ENCODE measurements around the gene SIRT5.

The SIRT5 gene

DNA sequence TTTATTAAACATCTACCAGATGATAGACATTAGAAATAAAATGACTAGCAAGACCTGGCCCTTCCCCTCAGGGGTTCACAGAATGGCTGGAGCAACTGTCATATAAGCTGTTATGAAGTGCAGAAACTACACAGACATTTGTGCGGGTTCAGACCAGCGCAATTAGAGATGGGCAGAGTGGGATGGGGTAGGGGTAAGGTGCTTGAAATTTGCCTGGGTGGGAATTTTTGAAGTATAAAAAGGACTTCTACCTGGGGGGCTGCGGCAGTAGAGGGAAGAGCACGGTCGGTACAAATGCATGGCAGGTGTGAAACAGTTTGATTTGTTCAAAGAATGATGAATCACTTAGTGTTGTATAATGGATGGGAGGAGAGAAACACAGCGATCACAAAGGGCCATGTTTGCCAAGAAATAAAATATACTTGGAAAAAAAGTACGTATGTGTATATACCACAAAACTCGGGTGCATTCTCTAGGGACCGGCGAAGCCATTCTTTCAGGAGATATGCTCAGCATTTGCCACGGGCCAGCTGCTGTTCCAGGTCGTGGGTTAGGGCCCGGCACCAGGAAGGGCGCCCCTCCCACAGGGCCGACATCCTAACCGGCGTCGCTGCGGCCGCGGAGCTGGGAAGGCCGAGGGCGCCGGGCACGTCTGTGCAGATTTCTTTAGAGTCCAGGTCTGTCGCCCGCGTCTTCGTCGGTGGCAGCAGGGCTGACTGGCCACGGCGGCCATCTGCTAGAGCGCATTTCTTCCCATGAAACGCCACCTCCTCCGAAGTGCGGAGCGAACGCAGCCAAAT is 39.9 kb downstream of the SIRT5 start:
- H3K4me3 ChIP-seq (ENCODE audit: insufficient read length, low read depth), result peak overlapping the region; percentile 82
- peak; percentile 20 for DNase-seq (ENCODE audit: low read depth, low spot score)
- H3K9me3 ChIP-seq (ENCODE audit: insufficient read depth, low read length), result no peaks in the 10 kb centered on the region
- peaks cover 36% of the 10 kb centered on the region for H3K36me3 ChIP-seq (ENCODE audit: insufficient read depth, insufficient read length, low read length)
- TF ChIP-seq YY1 (IDR thresholded peaks at IDR 0.05; ENCODE audit: insufficient read depth, insufficient read length) (no peak), SUZ12 (IDR thresholded peaks at IDR 0.05; ENCODE audit: extremely low read depth, insufficient read depth, insufficient read length) (no peak), ZNF274 (IDR thresholded peaks at IDR 0.05; ENCODE audit: low read depth, low read length) (no peak)
- no peaks in the 10 kb centered on the region for H3K4me1 ChIP-seq (ENCODE audit: insufficient read depth, insufficient read length)
- H3K27me3 ChIP-seq (ENCODE audit: insufficient read depth, insufficient read length), result no peaks in the 10 kb centered on the region
- peak overlapping the region; percentile 95 for H3K9ac ChIP-seq (ENCODE audit: insufficient read length, low read depth)

DNA sequence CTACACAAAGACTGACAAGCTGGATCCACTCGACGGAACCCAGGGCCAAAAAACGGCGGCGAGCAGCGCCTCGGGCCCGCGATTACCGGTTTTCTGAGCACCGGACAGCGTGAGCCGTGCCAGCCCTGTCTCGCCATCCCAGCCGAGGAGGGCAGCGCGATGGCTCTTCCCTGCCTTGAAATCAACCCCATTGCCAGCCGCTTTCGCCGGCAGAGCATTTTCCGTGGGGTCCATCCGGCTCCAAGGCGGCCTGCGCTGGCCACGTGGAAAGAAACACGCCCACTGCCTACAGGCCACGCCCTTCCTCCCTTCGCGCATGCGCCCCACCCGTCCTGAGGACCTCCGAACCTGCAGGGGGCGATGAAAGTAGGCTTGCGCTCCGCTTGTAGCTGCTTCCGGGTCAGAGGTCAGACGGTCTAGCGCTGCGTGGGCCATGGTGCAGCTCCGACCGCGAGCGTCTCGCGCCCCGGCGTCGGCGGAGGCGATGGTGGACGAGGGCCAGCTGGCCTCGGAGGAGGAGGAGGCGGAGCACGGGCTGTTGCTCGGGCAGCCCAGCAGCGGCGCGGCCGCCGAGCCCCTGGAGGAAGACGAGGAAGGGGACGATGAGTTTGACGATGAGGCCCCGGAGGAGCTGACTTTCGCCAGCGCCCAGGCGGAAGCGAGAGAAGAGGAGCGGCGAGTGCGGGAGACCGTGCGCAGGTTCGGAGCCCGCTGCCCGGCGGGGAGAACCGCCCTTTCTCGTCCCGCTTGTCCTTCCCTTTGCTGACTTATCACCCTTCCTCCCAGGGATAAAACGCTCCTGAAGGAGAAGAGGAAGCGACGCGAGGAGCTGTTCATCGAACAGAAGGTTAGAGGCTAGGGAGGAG is 40.8 kb downstream of the SIRT5 start, which contains the start of gene NOL7:
NOL7 (plus strand) TSS at position 410 of the 866 bp plus-strand sequence; CDS start at position 434, 24 bp downstream.
- peak; percentile 22 for TF ChIP-seq YY1 (IDR thresholded peaks at IDR 0.05; ENCODE audit: insufficient read depth, insufficient read length)
- no peak for TF ChIP-seq ZNF274 (IDR thresholded peaks at IDR 0.05; ENCODE audit: low read depth, low read length)
- TF ChIP-seq SUZ12 (IDR thresholded peaks at IDR 0.05; ENCODE audit: extremely low read depth, insufficient read depth, insufficient read length), result no peak
- H3K27me3 ChIP-seq (ENCODE audit: insufficient read depth, insufficient read length), result no peaks in the 10 kb centered on the region
- H3K4me3 ChIP-seq (ENCODE audit: insufficient read length, low read depth), result peak within 1 kb of the TSS; percentile 82
- peaks cover 45% of the 10 kb centered on the region for H3K36me3 ChIP-seq (ENCODE audit: insufficient read depth, insufficient read length, low read length)
- peak within 1 kb of the TSS; percentile 95 for H3K9ac ChIP-seq (ENCODE audit: insufficient read length, low read depth)
- H3K9me3 ChIP-seq (ENCODE audit: insufficient read depth, low read length), result no peaks in the 10 kb centered on the region
- DNase-seq (ENCODE audit: low read depth, low spot score), result peak; percentile 89
- H3K4me1 ChIP-seq (ENCODE audit: insufficient read depth, insufficient read length), result no peaks in the 10 kb centered on the region

DNA sequence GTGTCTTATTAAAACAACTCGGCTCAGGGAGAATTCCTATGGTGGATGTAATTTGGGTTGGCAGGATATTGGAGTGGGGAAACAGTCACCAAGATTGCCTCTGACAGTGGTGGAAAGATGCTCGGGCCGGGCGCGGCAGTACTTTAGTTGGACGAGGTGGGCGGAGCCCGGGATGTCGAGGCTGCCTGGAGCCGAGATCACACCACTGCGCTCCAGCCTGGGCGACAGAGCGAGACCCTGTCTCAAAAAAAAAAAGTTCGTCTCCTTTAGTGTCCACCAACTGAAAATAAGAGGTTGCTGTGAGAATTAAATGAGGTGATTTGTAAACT is 41.4 kb downstream of the SIRT5 start:
- Histone ChIP-seq H3K36me3 (ENCODE audit: insufficient read depth, insufficient read length, low read length) (peaks cover 51% of the 10 kb centered on the region), H3K27me3 (ENCODE audit: insufficient read depth, insufficient read length) (no peaks in the 10 kb centered on the region), H3K4me1 (ENCODE audit: insufficient read depth, insufficient read length) (no peaks in the 10 kb centered on the region), H3K4me3 (ENCODE audit: insufficient read length, low read depth) (peak overlapping the region; percentile 82), H3K9me3 (ENCODE audit: insufficient read depth, low read length) (no peaks in the 10 kb centered on the region), H3K9ac (ENCODE audit: insufficient read length, low read depth) (peak overlapping the region; percentile 95)
- no peak for DNase-seq (ENCODE audit: low read depth, low spot score)
- no peak for TF ChIP-seq YY1 (IDR thresholded peaks at IDR 0.05; ENCODE audit: insufficient read depth, insufficient read length)
- no peak for TF ChIP-seq ZNF274 (IDR thresholded peaks at IDR 0.05; ENCODE audit: low read depth, low read length)
- no peak for TF ChIP-seq SUZ12 (IDR thresholded peaks at IDR 0.05; ENCODE audit: extremely low read depth, insufficient read depth, insufficient read length)

DNA sequence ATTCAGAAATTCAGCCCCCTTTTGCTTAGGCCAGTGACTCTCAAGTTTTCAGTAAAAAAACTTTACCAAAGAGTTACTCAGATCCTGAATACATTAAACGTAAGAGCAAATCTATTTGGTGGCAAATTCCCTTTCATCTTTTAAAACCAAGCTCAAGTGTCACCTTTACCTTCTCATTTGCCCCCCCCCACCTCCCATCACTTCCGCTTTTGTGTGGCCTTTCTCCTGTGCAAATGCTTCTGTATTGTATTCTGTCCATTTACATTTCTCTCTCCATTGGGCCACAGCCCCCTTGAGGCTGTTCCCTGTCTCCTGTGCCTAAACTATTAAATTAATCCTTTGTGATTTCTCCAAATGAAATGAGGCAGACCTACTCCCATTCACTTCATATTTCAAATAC is 42.7 kb downstream of the SIRT5 start:
- DNase-seq (ENCODE audit: low read depth, low spot score), result no peak
- no peaks in the 10 kb centered on the region for H3K4me1 ChIP-seq (ENCODE audit: insufficient read depth, insufficient read length)
- peaks cover 59% of the 10 kb centered on the region for H3K36me3 ChIP-seq (ENCODE audit: insufficient read depth, insufficient read length, low read length)
- TF ChIP-seq ZNF274 (IDR thresholded peaks at IDR 0.05; ENCODE audit: low read depth, low read length) (no peak), YY1 (IDR thresholded peaks at IDR 0.05; ENCODE audit: insufficient read depth, insufficient read length) (no peak), SUZ12 (IDR thresholded peaks at IDR 0.05; ENCODE audit: extremely low read depth, insufficient read depth, insufficient read length) (no peak)
- H3K9me3 ChIP-seq (ENCODE audit: insufficient read depth, low read length), result no peaks in the 10 kb centered on the region
- H3K9ac ChIP-seq (ENCODE audit: insufficient read length, low read depth), result no peak overlapping the region
- H3K27me3 ChIP-seq (ENCODE audit: insufficient read depth, insufficient read length), result no peaks in the 10 kb centered on the region
- no peak overlapping the region for H3K4me3 ChIP-seq (ENCODE audit: insufficient read length, low read depth)

DNA sequence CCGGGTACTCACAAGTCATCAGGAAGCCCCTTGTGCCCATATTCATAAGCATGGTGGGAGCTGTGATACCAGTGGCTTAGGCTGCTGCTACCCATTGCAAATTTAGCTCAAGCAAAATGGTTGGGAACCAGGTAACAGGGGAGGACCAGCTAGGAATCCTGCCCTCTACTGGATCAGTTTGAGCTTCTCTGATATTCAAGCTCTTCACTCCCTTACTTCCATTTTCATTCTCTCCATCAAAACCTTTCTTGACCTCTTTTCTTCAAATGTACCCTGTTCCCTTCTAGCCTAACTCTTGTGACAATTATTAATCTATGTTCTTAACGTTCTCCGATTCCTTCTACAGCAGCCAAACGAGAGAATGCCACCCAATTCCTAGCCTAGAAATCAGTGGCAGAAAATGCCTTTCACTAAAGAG is 50.5 kb downstream of the SIRT5 start:
- peak; percentile 44 for DNase-seq (ENCODE audit: low read depth, low spot score)
- H3K4me3 ChIP-seq (ENCODE audit: insufficient read length, low read depth), result no peak overlapping the region
- H3K9me3 ChIP-seq (ENCODE audit: insufficient read depth, low read length), result no peaks in the 10 kb centered on the region
- TF ChIP-seq ZNF274 (IDR thresholded peaks at IDR 0.05; ENCODE audit: low read depth, low read length) (no peak), SUZ12 (IDR thresholded peaks at IDR 0.05; ENCODE audit: extremely low read depth, insufficient read depth, insufficient read length) (no peak), YY1 (IDR thresholded peaks at IDR 0.05; ENCODE audit: insufficient read depth, insufficient read length) (no peak)
- no peaks in the 10 kb centered on the region for H3K4me1 ChIP-seq (ENCODE audit: insufficient read depth, insufficient read length)
- H3K27me3 ChIP-seq (ENCODE audit: insufficient read depth, insufficient read length), result no peaks in the 10 kb centered on the region
- no peak overlapping the region for H3K9ac ChIP-seq (ENCODE audit: insufficient read length, low read depth)
- peaks cover 65% of the 10 kb centered on the region for H3K36me3 ChIP-seq (ENCODE audit: insufficient read depth, insufficient read length, low read length)

DNA sequence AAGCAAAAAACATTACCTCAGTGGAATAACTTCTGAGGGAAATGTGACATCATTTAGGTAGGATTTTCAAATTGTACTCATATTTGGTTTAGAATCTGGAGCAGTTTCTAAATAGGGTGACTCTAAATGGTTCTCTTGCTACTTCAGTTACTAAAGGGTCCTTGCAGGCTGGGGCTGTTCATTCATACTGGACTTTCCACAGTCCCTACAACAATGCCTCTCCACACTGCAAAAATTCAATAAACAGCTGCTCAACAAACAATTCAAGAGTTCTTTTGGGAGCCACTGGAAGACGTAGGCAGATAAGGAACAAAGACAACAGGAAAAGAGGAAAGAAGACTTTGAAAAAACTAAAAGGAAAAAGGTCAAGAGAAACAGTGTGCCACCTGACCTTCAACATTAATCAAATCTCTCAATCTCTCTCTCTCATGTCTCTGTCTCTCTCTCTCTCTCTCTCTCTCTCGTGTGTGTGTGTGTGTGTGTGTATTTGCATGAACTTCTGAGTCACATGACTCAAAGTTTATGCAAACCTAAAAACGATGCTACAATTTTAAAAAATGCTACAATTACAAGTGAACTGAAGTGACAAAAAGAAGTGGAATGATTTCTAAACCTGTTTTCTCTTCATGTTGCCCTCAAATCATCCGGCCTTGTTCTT is 55.2 kb downstream of the SIRT5 start:
- H3K4me1 ChIP-seq (ENCODE audit: insufficient read depth, insufficient read length), result no peaks in the 10 kb centered on the region
- H3K36me3 ChIP-seq (ENCODE audit: insufficient read depth, insufficient read length, low read length), result peaks cover 28% of the 10 kb centered on the region
- H3K4me3 ChIP-seq (ENCODE audit: insufficient read length, low read depth), result no peak overlapping the region
- H3K9ac ChIP-seq (ENCODE audit: insufficient read length, low read depth), result no peak overlapping the region
- H3K27me3 ChIP-seq (ENCODE audit: insufficient read depth, insufficient read length), result no peaks in the 10 kb centered on the region
- no peak for DNase-seq (ENCODE audit: low read depth, low spot score)
- H3K9me3 ChIP-seq (ENCODE audit: insufficient read depth, low read length), result no peaks in the 10 kb centered on the region
- TF ChIP-seq ZNF274 (IDR thresholded peaks at IDR 0.05; ENCODE audit: low read depth, low read length) (no peak), SUZ12 (IDR thresholded peaks at IDR 0.05; ENCODE audit: extremely low read depth, insufficient read depth, insufficient read length) (no peak), YY1 (IDR thresholded peaks at IDR 0.05; ENCODE audit: insufficient read depth, insufficient read length) (no peak)
